SK-N-SH treated with all-trans-retinoic acid at 6 μM for 48 hours (cell line): ENCODE results near the gene MGAT5B.

Source experiments
- ARNTL ChIP-seq: fragments of 450-650 bp; formaldehyde crosslinking; IDR thresholded peaks from 2 replicates; pipeline ENCODE4 v1.5.0; 2020; ENCODE audit warnings: low read depth, mild to moderate bottlenecking, moderate library complexity, borderline replicate concordance
- CSDC2 ChIP-seq: fragments of 250-450 bp; sonication (Bioruptor Pico); IDR thresholded peaks from 2 replicates; pipeline ENCODE4 v1.5.0; 2020; ENCODE audit warnings: mild to moderate bottlenecking, moderate library complexity
- GLIS3 ChIP-seq: fragments of 250-450 bp; sonication (Bioruptor Pico); IDR thresholded peaks from 2 replicates; pipeline ENCODE4 v1.5.0; 2020; ENCODE audit warnings: mild to moderate bottlenecking, moderate library complexity
- ISL1 ChIP-seq: fragments of 250-450 bp; sonication (Bioruptor Pico); IDR thresholded peaks from 2 replicates; pipeline ENCODE4 v2.1.2; 2022; ENCODE audit warnings: mild to moderate bottlenecking, moderate library complexity
- OSR1 ChIP-seq: fragments of 250-450 bp; sonication (Bioruptor Pico); IDR thresholded peaks from 2 replicates; pipeline ENCODE4 v1.8.0; 2022; ENCODE audit warnings: moderate library complexity, mild to moderate bottlenecking, inconsistent platforms
- PATZ1 ChIP-seq: fragments of 250-450 bp; sonication (Bioruptor Pico); IDR thresholded peaks from 2 replicates; pipeline ENCODE4 v1.8.0; 2020; ENCODE audit warnings: mild to moderate bottlenecking, moderate library complexity, borderline replicate concordance
- RARB ChIP-seq: fragments of 250-450 bp; sonication (Bioruptor Pico); IDR thresholded peaks from 2 replicates; pipeline ENCODE4 v1.8.0; 2021; ENCODE audit warnings: mild to moderate bottlenecking, moderate library complexity
- TCF4 ChIP-seq: fragments of 250-450 bp; sonication (Bioruptor Pico); IDR thresholded peaks from 2 replicates; pipeline ENCODE4 v1.8.0; 2021; ENCODE audit warnings: mild to moderate bottlenecking, moderate library complexity, borderline replicate concordance
- ZFP3 ChIP-seq: fragments of 250-450 bp; sonication (Bioruptor Pico); IDR thresholded peaks from 2 replicates; pipeline ENCODE4 v1.5.0; 2020; ENCODE audit warnings: mild to moderate bottlenecking, moderate library complexity
- ZNF8 ChIP-seq: fragments of 450-650 bp; formaldehyde crosslinking; IDR thresholded peaks from 2 replicates; pipeline ENCODE4 v1.5.0; 2020; ENCODE audit warnings: mild to moderate bottlenecking, moderate library complexity

- TF ChIP-seq ARNTL (no peak), GLIS3 (no peak), RARB (CRISPR knock-in tag) (no peak), TCF4 (CRISPR knock-in tag) (no peak), ZNF8 (CRISPR knock-in tag) (no peak), OSR1 (no peak), ZFP3 (no peak), PATZ1 (no peak), ISL1 (CRISPR knock-in tag) (no peak), CSDC2 (CRISPR knock-in tag) (no peak)
Measured at GRCh38 chr17:76997981-76998531, 129.9 kb downstream of the MGAT5B start.
